ENCODE measurements around the gene ZBTB2. TPM values are rescaled to one million over a fixed set of nuclear protein-coding genes. Genes with fewer than 3 reads are reported as not detected.

ZBTB2 gene
- total and polyA plus RNA-seq, 2 donors (not counting 3 experiments of a cell fraction or from before 2014, with no cell fraction given) = 11.8 to 13.1 TPM

- H3K4me2 ChIP-seq (ENCODE audit: insufficient read depth, low read length) = no peak overlapping the region
- no TSS peak for BruUV-seq (replicated peaks)
- no peak overlapping the region for H3K27ac ChIP-seq (ENCODE audit: insufficient read depth, low read depth, low read length)
- H2AFZ ChIP-seq (ENCODE audit: low read depth, low read length) = no peak overlapping the region
- H3K79me2 ChIP-seq (ENCODE audit: control insufficient read depth, insufficient read depth, low read length) = no peaks in the 10 kb centered on the region
- CTCF ChIA-PET = interaction anchor here (1.3 kb wide), 1 partner anchor 11 kb away, joined by 3 read pairs; no protein-coding TSS in a partner anchor
- H3K9ac ChIP-seq (replicated peaks; ENCODE audit: extremely low read depth, insufficient read depth, low read length) = no peak overlapping the region
- H3K27me3 ChIP-seq (ENCODE audit: control insufficient read depth in 2 of 2, insufficient read depth in 2 of 2, low read length in 2 of 2) = no peaks in the 10 kb centered on the region
- H4K20me1 ChIP-seq (replicated peaks; ENCODE audit: control insufficient read depth, extremely low read depth, insufficient read depth, low read length) = no peaks in the 10 kb centered on the region
- DNase-seq (ENCODE audit: low read depth, low spot score) = no peak
- no peak for FAIRE-seq
- TF ChIP-seq JUN (IDR thresholded peaks at IDR 0.05; ENCODE audit: borderline replicate concordance, insufficient read depth, insufficient read length, low read depth) = no peak
- POLR2A ChIA-PET = no interaction called here
- H3K9me3 ChIP-seq (replicated peaks; ENCODE audit: control insufficient read depth, insufficient read depth, low read length) = no peaks in the 10 kb centered on the region
- peaks cover 15% of the 10 kb centered on the region for H3K4me1 ChIP-seq (ENCODE audit: control insufficient read depth, extremely low read depth, insufficient read depth, low read length)
- H3K4me3 ChIP-seq (replicated peaks in 1 of 3; ENCODE audit: insufficient read depth in 1 of 3, low read depth in 1 of 3, low read length in 3 of 3) = no peak overlapping the region
- intact Hi-C loops (cut with micrococcal nuclease) = no loop called here
- H3K9me1 ChIP-seq (replicated peaks; ENCODE audit: control insufficient read depth, extremely low read depth, insufficient read depth, low read length) = no peaks in the 10 kb centered on the region
- H3K36me3 ChIP-seq (ENCODE audit: control insufficient read depth in 2 of 2, extremely low read depth in 1 of 2, insufficient read depth in 2 of 2, low read length in 2 of 2) = peaks cover 0 to 6% of the 10 kb centered on the region in 2 experiments
- dilution Hi-C loops (cut with MboI; ENCODE audit: extremely low pct_ligation_motif_present, low sequenced_read_pairs) = no loop called here
Observed at GRCh38 chr6:151359486-151359885, 31.9 kb downstream of the ZBTB2 start.

GRCh38 chr6:151358475-151358874, 32.9 kb downstream of the ZBTB2 start:
- H3K79me2 ChIP-seq (ENCODE audit: control insufficient read depth, insufficient read depth, low read length) = no peaks in the 10 kb centered on the region
- dilution Hi-C loops (cut with MboI; ENCODE audit: extremely low pct_ligation_motif_present, low sequenced_read_pairs) (no loop called here), intact Hi-C loops (cut with micrococcal nuclease) (no loop called here)
- H3K36me3 ChIP-seq (ENCODE audit: control insufficient read depth in 2 of 2, extremely low read depth in 1 of 2, insufficient read depth in 2 of 2, low read length in 2 of 2) = peaks cover 0 to 6% of the 10 kb centered on the region in 2 experiments
- DNase-seq (ENCODE audit: low read depth, low spot score) = no peak
- no TSS peak for BruUV-seq (replicated peaks)
- TF ChIP-seq, protein P1, sequence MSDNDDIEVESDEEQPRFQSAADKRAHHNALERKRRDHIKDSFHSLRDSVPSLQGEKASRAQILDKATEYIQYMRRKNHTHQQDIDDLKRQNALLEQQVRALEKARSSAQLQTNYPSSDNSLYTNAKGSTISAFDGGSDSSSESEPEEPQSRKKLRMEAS (IDR thresholded peaks at IDR 0.05; ENCODE audit: insufficient read depth, insufficient read length) = no peak
- TF ChIP-seq FOS (IDR thresholded peaks at IDR 0.05; ENCODE audit: borderline replicate concordance, insufficient read depth, low read length) (no peak), POLR2A (IDR thresholded peaks at IDR 0.05; ENCODE audit: low read depth, low read length) (no peak), POLR2AphosphoS5 (IDR thresholded peaks at IDR 0.05; ENCODE audit: insufficient read depth, low read depth, low read length) (no peak), MYC (IDR thresholded peaks at IDR 0.05; ENCODE audit: low read depth, low read length) (no peak), CTCF (IDR thresholded peaks at IDR 0.05; ENCODE audit: extremely low read depth in 1 of 2, insufficient read depth in 1 of 2, low read depth in 1 of 2, low read length in 2 of 2) (no peak), EZH2 (IDR thresholded peaks at IDR 0.05; ENCODE audit: borderline replicate concordance, low read depth, low read length, severe bottlenecking) (no peak), GATA2 (IDR thresholded peaks at IDR 0.05; ENCODE audit: insufficient read depth, insufficient read length, low read depth, low read length) (no peak), JUN (IDR thresholded peaks at IDR 0.05; ENCODE audit: borderline replicate concordance, insufficient read depth, insufficient read length, low read depth) (no peak)
- H3K9ac ChIP-seq (replicated peaks; ENCODE audit: extremely low read depth, insufficient read depth, low read length) = no peak overlapping the region
- no peaks in the 10 kb centered on the region for H3K27me3 ChIP-seq (ENCODE audit: control insufficient read depth in 2 of 2, insufficient read depth in 2 of 2, low read length in 2 of 2)
- H3K9me1 ChIP-seq (replicated peaks; ENCODE audit: control insufficient read depth, extremely low read depth, insufficient read depth, low read length) = no peaks in the 10 kb centered on the region
- H3K27ac ChIP-seq (ENCODE audit: insufficient read depth, low read depth, low read length) = no peak overlapping the region
- H3K9me3 ChIP-seq (replicated peaks; ENCODE audit: control insufficient read depth, insufficient read depth, low read length) = no peaks in the 10 kb centered on the region
- H3K4me3 ChIP-seq (replicated peaks in 1 of 3; ENCODE audit: insufficient read depth in 1 of 3, low read depth in 1 of 3, low read length in 3 of 3) = no peak overlapping the region
- H3K4me2 ChIP-seq (ENCODE audit: insufficient read depth, low read length) = no peak overlapping the region
- ChIA-PET CTCF (interaction anchor here (0.8 to 3.1 kb wide), 7 partner anchors 12 to 467 kb away, joined by 3 to 16 read pairs (median 3); no protein-coding TSS in a partner anchor), POLR2A (interaction anchor here (1.0 kb wide), 1 partner anchor 31 kb away, joined by 3 read pairs; no protein-coding TSS in a partner anchor)
- FAIRE-seq = no peak
- no peaks in the 10 kb centered on the region for H4K20me1 ChIP-seq (replicated peaks; ENCODE audit: control insufficient read depth, extremely low read depth, insufficient read depth, low read length)
- H2AFZ ChIP-seq (ENCODE audit: low read depth, low read length) = no peak overlapping the region
- peaks cover 15% of the 10 kb centered on the region for H3K4me1 ChIP-seq (ENCODE audit: control insufficient read depth, extremely low read depth, insufficient read depth, low read length)
